RKO (cell line): ENCODE data around the gene SLC35A3.

ENCODE experiments used
- DNase-seq: peaks from one replicate; pipeline ENCODE4 v3.0.0-alpha.2; 2016; ENCODE audit warnings: low spot score

SLC35A3 gene

DNA sequence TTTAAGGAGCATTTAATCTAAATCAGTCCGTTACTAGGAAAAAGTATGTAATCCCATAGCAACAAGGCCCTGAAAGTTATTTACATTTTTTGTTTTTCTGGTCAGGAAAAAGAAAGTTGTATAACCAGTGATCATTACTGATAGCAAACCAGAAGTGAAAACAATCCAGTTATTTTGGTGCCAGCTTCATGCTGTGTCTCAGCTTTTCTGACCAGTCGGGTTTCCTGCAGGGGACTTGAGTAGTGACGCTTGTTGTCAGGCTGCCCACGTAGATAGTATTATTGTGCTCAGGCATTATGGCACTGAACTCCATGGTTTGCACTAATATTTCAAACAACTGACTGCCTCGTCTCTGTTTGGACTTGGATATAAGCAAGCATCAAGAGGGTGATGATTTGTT, 107.7 kb downstream of the SLC35A3 start:
- DNase-seq, result no peak

DNA sequence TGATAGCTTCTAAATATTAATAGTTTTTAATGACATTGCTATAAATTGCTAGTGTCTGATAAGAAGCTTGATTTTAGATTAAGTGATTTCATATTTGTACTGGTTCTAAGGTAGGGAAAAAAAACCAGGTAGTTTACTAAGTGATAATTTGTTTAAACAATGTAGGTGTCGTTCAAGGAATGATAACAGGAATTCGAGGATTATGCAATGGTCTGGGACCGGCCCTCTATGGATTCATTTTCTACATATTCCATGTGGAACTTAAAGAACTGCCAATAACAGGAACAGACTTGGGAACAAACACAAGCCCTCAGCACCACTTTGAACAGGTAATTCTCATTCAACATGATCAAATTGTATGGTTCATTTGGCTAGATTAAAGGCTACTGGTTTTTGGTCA, 110.5 kb downstream of the SLC35A3 start:
- no peak for DNase-seq
